Left renal cortex interstitium (tissue), 4 donors: ENCODE data around the gene RNF141. TPM values are rescaled to one million over a fixed set of nuclear protein-coding genes. Genes with fewer than 3 reads are reported as not detected.

Experiments
- DNase-seq, 4 donors: peaks; one replicate each; pipeline ENCODE4 v3.0.0-alpha.2; 2013; ENCODE audit warnings: low read depth in 4 of 4, low spot score in 2 of 4, missing footprints in 1 of 4
- polyA plus RNA-seq, 4 donors: library from polyadenylated mRNA; unstranded; fragments of 120-200 nt; gene quantifications; one replicate each; pipeline ENCODE4 v1.2.1, GENCODE V29; 2013; ENCODE audit not compliant: insufficient read length in 4 of 4

Gene RNF141
- polyA plus RNA-seq, 4 donors: 34.3 to 49.4 (median 43.1) TPM

- no peak for DNase-seq
Measured at GRCh38 chr11:10561947-10562346, 21.0 kb upstream of the RNF141 start.

- no peak for DNase-seq
Measured at GRCh38 chr11:10561043-10561818, 20.2 kb upstream of the RNF141 start.

- no peak for DNase-seq
Measured at GRCh38 chr11:10558288-10558687, 17.3 kb upstream of the RNF141 start.

GRCh38 chr11:10556590-10556989 is 15.6 kb upstream of the RNF141 start:
- no peak for DNase-seq

- DNase-seq: no peak
Measured at GRCh38 chr11:10551845-10552352, 10.9 kb upstream of the RNF141 start.

GRCh38 chr11:10551290-10551592 is 10.3 kb upstream of the RNF141 start:
- DNase-seq: no peak

- no peak for DNase-seq
Measured at GRCh38 chr11:10550503-10551289, 9.7 kb upstream of the RNF141 start.

- no peak for DNase-seq
Measured at GRCh38 chr11:10544491-10545465, 3.8 kb upstream of the RNF141 start.

- DNase-seq: no peak
Measured at GRCh38 chr11:10543782-10544181, 2.8 kb upstream of the RNF141 start.

GRCh38 chr11:10542776-10543175 is 1.8 kb upstream of the RNF141 start:
- no peak for DNase-seq

- peak in 1 of 4 donors; percentile 23 for DNase-seq
Measured at GRCh38 chr11:10541561-10541930, 559 bp upstream of the RNF141 start.

- peak in 3 of 4 donors; percentile 34 to 48 (median 37) for DNase-seq
Measured at GRCh38 chr11:10540546-10540914, 457 bp downstream of the RNF141 start.

GRCh38 chr11:10539339-10539738 is 1.6 kb downstream of the RNF141 start:
- DNase-seq: no peak

GRCh38 chr11:10538924-10539323 is 2.1 kb downstream of the RNF141 start:
- DNase-seq: no peak

- DNase-seq: no peak
Measured at GRCh38 chr11:10537600-10537999, 3.4 kb downstream of the RNF141 start.

- no peak for DNase-seq
Measured at GRCh38 chr11:10534316-10534715, 6.7 kb downstream of the RNF141 start.

- DNase-seq: no peak
Measured at GRCh38 chr11:10533323-10533722, 7.7 kb downstream of the RNF141 start.

- no peak for DNase-seq
Measured at GRCh38 chr11:10532526-10532925, 8.5 kb downstream of the RNF141 start.

GRCh38 chr11:10529279-10529678 is 11.7 kb downstream of the RNF141 start:
- DNase-seq: no peak

GRCh38 chr11:10528121-10528520 is 12.9 kb downstream of the RNF141 start:
- no peak for DNase-seq
